Kidney (tissue), 22 donors: ENCODE data around the gene SLC7A7. TPM values are rescaled to one million over a fixed set of nuclear protein-coding genes. Genes with fewer than 3 reads are reported as not detected.
"Not testable (repeated sequence)": the region's sequence is repeated elsewhere in the genome, so short reads cannot be mapped to it uniquely, and the experiment has no call there.

ENCODE experiments used
- DNase-seq, 5 donors: peaks; one replicate each; pipeline ENCODE4 v3.0.0-alpha.2; 2013 to 2020
- FAIRE-seq: peaks from 2 replicates; lab custom pipeline; 2012; peaks lifted over from hg19 to GRCh38; lab: Jason Lieb, UNC
- H3K27ac ChIP-seq, 2 donors: one replicate each; pipeline ENCODE4 v1.7.0; 2013; ENCODE audit warnings: low read depth in 2 of 2, low read length in 2 of 2, inconsistent platforms in 1 of 2
- H3K27me3 ChIP-seq: one replicate; pipeline ENCODE4 v1.7.1; 2013; ENCODE audit warnings: low read length, inconsistent platforms; ENCODE audit not compliant: control insufficient read depth, insufficient read depth
- H3K36me3 ChIP-seq, 3 donors: one replicate each; pipeline versions ENCODE4 v1.7.0 to v1.7.1; 2013; ENCODE audit warnings: low read length in 3 of 3, control low read depth in 1 of 3, inconsistent platforms in 1 of 3; ENCODE audit not compliant: insufficient read depth in 3 of 3, control insufficient read depth in 2 of 3
- H3K4me1 ChIP-seq, 3 donors: one replicate each; pipeline versions ENCODE4 v1.7.0 to v1.7.1; 2013; ENCODE audit warnings: low read length in 3 of 3, inconsistent platforms in 1 of 3, low read depth in 1 of 3; ENCODE audit not compliant: control insufficient read depth in 2 of 3, insufficient read depth in 2 of 3
- H3K4me3 ChIP-seq, 3 donors: one replicate each; pipeline versions ENCODE4 v1.7.0 to v1.8.1; 2013; ENCODE audit warnings: low read length in 3 of 3, control low read depth in 1 of 3, inconsistent platforms in 1 of 3
- H3K9ac ChIP-seq, 3 donors: one replicate each; pipeline versions ENCODE4 v1.7.0 to v1.7.1; 2013; ENCODE audit warnings: low read length in 3 of 3, control low read depth in 1 of 3, inconsistent platforms in 1 of 3
- H3K9me3 ChIP-seq, 3 donors: one replicate each; pipeline versions ENCODE4 v1.7.0 to v1.7.1; 2013; ENCODE audit warnings: low read length in 3 of 3, control low read depth in 1 of 3, inconsistent platforms in 1 of 3; ENCODE audit not compliant: control insufficient read depth in 2 of 3, insufficient read depth in 1 of 3
- intact Hi-C: fragments of 100-400 bp; cut with DNase I; formaldehyde crosslinking; loops from one replicate; pipeline ENCODE4 v1.11.1; 2022
- long read RNA-seq, 10 donors: library from polyadenylated mRNA in 1 of 10; unstranded in 1 of 10; transcript quantifications; one replicate each; pipeline ENCODE4 v2.0.0 and lab custom pipeline, GENCODE V29; 2021 to 2026
- polyA plus RNA-seq: library from polyadenylated mRNA; stranded (reverse); fragments of 350-450 nt; fragmentation: Illumina TruSeq; extraction: RNeasy Lipid Tissue Mini Kit (QIAGEN cat#74804); gene quantifications from one replicate; pipeline ENCODE4 v1.2.3, GENCODE V29; 2014; ENCODE audit warnings: low read depth, low replicate concordance; ENCODE audit not compliant: insufficient read depth
- total RNA-seq: library from RNA; stranded (reverse); fragmentation: NEBNext Ultra II Directional; extraction: Animal tissue kit (Norgen Biotek cat#: 25700); gene quantifications from one replicate; pipeline ENCODE4 v1.2.1, GENCODE V29; 2021
- TF ChIP-seq, protein P1 (sequence below): IDR thresholded peaks from 3 replicates; pipeline ENCODE4 v1.5.1; 2012; ENCODE audit warnings: mild to moderate bottlenecking, moderate library complexity, borderline replicate concordance; ENCODE audit not compliant: insufficient read depth; ENCODE audit errors: extremely low read depth
- donor health status: control.
- donor health status: control.
- donor health status: control.
- donor health status: control.
- donor health status: control.
- donor health status: DM: yes; HTN: yes; CAD: no.
- donor health status: Normal renal cell carcinoma (clear cell type).

The SLC7A7 gene
- 26.6 TPM for total RNA-seq
- polyA plus RNA-seq: 235 TPM
- long read RNA-seq, donor 1, partial matches to known transcripts: 0 of 3 reads
- long read RNA-seq, donor 1, other reads (novel, unspliced or antisense): 0 of 3 reads
- long read RNA-seq, donor 2, transcript SLC7A7-204 (10 exons, 2,447 nt): major isoform, 14 of 31 reads
- long read RNA-seq, donor 2, partial matches to known transcripts: 17 of 31 reads
- long read RNA-seq, donor 2, other reads (novel, unspliced or antisense): 0 of 31 reads
- long read RNA-seq, donor 3, transcript SLC7A7-204 (10 exons, 2,447 nt): major isoform, 17 of 41 reads
- long read RNA-seq, donor 3, partial matches to known transcripts: 23 of 41 reads
- long read RNA-seq, donor 3, other reads (novel, unspliced or antisense): 0 of 41 reads
- long read RNA-seq, donor 4, transcript SLC7A7-204 (10 exons, 2,447 nt): major isoform, 14 of 149 reads
- long read RNA-seq, donor 4, partial matches to known transcripts: 98 of 149 reads
- long read RNA-seq, donor 4, other reads (novel, unspliced or antisense): 37 of 149 reads
- long read RNA-seq, donor 5, partial matches to known transcripts: 0 of 1 reads
- long read RNA-seq, donor 5, other reads (novel, unspliced or antisense): 0 of 1 reads
- long read RNA-seq, donor 6, transcript SLC7A7-204 (10 exons, 2,447 nt): major isoform, 8 of 10 reads
- long read RNA-seq, donor 6, partial matches to known transcripts: 0 of 10 reads
- long read RNA-seq, donor 6, other reads (novel, unspliced or antisense): 0 of 10 reads
- long read RNA-seq, donor 7, transcript SLC7A7-204 (10 exons, 2,447 nt): major isoform, 6 of 8 reads
- long read RNA-seq, donor 7, partial matches to known transcripts: 1 of 8 reads
- long read RNA-seq, donor 7, other reads (novel, unspliced or antisense): 1 of 8 reads
- long read RNA-seq, donor 8, partial matches to known transcripts: 69 of 180 reads
- long read RNA-seq, donor 8, other reads (novel, unspliced or antisense): 110 of 180 reads
- long read RNA-seq, donor 9, partial matches to known transcripts: 0 of 4 reads
- long read RNA-seq, donor 9, other reads (novel, unspliced or antisense): 0 of 4 reads
- long read RNA-seq, donor 10, transcript SLC7A7-204 (10 exons, 2,447 nt): major isoform, 12 of 42 reads
- long read RNA-seq, donor 10, partial matches to known transcripts: 29 of 42 reads
- long read RNA-seq, donor 10, other reads (novel, unspliced or antisense): 0 of 42 reads

- H3K36me3 ChIP-seq: no peaks in the 10 kb centered on the region
- peak within 1 kb of the TSS; percentile 3 to 79 (median 71) for H3K4me3 ChIP-seq
- peak in 1 of 5 donors; percentile 32 for DNase-seq
- peaks cover 0 to 9% (median 6%) of the 10 kb centered on the region in 3 donors for H3K4me1 ChIP-seq
- TF ChIP-seq, protein P1, sequence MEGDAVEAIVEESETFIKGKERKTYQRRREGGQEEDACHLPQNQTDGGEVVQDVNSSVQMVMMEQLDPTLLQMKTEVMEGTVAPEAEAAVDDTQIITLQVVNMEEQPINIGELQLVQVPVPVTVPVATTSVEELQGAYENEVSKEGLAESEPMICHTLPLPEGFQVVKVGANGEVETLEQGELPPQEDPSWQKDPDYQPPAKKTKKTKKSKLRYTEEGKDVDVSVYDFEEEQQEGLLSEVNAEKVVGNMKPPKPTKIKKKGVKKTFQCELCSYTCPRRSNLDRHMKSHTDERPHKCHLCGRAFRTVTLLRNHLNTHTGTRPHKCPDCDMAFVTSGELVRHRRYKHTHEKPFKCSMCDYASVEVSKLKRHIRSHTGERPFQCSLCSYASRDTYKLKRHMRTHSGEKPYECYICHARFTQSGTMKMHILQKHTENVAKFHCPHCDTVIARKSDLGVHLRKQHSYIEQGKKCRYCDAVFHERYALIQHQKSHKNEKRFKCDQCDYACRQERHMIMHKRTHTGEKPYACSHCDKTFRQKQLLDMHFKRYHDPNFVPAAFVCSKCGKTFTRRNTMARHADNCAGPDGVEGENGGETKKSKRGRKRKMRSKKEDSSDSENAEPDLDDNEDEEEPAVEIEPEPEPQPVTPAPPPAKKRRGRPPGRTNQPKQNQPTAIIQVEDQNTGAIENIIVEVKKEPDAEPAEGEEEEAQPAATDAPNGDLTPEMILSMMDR: no peak
- peak within 1 kb of the TSS; percentile 73 to 83 for H3K27ac ChIP-seq
- peak within 1 kb of the TSS in 1 of 3 donors; percentile 77 for H3K9ac ChIP-seq
- FAIRE-seq: no peak
- intact Hi-C loops: no loop called here
- H3K9me3 ChIP-seq: no peaks in the 10 kb centered on the region
- no peaks in the 10 kb centered on the region for H3K27me3 ChIP-seq
These were observed at the start of gene SLC7A7 for GRCh38 chr14:22814941-22815713. Gene SLC7A7, minus strand, starts transcription at chr14:22815435. Its CDS starts 2,037 bp downstream, at chr14:22813398.

DNA sequence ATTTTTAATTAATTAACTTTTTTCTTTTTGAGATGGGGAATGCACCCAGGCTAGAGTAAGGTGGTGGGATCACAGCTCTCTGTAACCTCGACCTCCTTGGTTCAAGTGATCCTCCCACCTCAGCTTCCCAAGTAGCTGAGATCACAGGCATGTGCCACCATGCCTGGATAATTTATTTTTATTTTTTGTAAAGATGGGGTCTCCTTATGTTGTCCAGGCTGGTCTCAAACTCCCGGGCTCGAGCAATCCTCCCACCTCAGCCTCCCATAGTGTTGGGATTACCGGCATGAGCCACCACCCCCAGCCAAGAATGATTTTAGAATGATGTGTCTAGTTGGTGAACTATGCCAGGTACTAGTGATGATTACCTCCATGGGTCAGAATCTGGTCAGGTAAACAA is 49.7 kb upstream of the SLC7A7 start:
- Histone ChIP-seq H3K4me1 (no peaks in the 10 kb centered on the region), H3K4me3 (no peak overlapping the region), H3K9ac (no peak overlapping the region), H3K36me3 (no peaks in the 10 kb centered on the region), H3K27me3 (no peaks in the 10 kb centered on the region), H3K9me3 (no peaks in the 10 kb centered on the region), H3K27ac (no peak overlapping the region)
- FAIRE-seq (no peak), DNase-seq (no peak)
- intact Hi-C loops: no loop called here
- TF ChIP-seq, protein P1: no peak

GRCh38 chr14:22861651-22862050 is 46.4 kb upstream of the SLC7A7 start:
- no peak overlapping the region for H3K9ac ChIP-seq
- no peaks in the 10 kb centered on the region for H3K27me3 ChIP-seq
- FAIRE-seq (no peak), DNase-seq (no peak)
- H3K27ac ChIP-seq: no peak overlapping the region
- no peaks in the 10 kb centered on the region for H3K4me1 ChIP-seq
- intact Hi-C loops: no loop called here
- no peak overlapping the region for H3K4me3 ChIP-seq
- TF ChIP-seq, protein P1: no peak
- no peaks in the 10 kb centered on the region for H3K9me3 ChIP-seq
- no peaks in the 10 kb centered on the region for H3K36me3 ChIP-seq

- H3K9ac ChIP-seq, H3K4me1 ChIP-seq, H3K4me3 ChIP-seq, H3K9me3 ChIP-seq, H3K27ac ChIP-seq, intact Hi-C loops, H3K27me3 ChIP-seq, H3K36me3 ChIP-seq, FAIRE-seq, DNase-seq: not testable (repeated sequence)
These were observed 45.1 kb upstream of the SLC7A7 start for GRCh38 chr14:22860377-22860776.
